H9 (cell line): ENCODE results near the gene OBSL1. TPM values are rescaled to one million over a fixed set of nuclear protein-coding genes. Genes with fewer than 3 reads are reported as not detected.

Experiments
- DNase-seq: peaks from one replicate; pipeline ENCODE4 v3.0.0-alpha.2; 2017
- H2AFZ ChIP-seq: one replicate; pipeline ENCODE4 v1.6.1; 2013; ENCODE audit warnings: mild to moderate bottlenecking, low read length, control low read depth, moderate library complexity
- H2AK5ac ChIP-seq: 2 replicates; pipeline ENCODE4 v1.6.1; 2013; ENCODE audit warnings: low read length, control low read depth, mixed read lengths; ENCODE audit not compliant: insufficient read length
- H2BK120ac ChIP-seq: one replicate; pipeline ENCODE4 v1.6.1; 2013; ENCODE audit warnings: low read depth, mild to moderate bottlenecking, low read length, control low read depth, inconsistent platforms; ENCODE audit not compliant: poor library complexity, severe bottlenecking
- H2BK12ac ChIP-seq: 2 replicates; pipeline ENCODE4 v1.6.1; 2013; ENCODE audit warnings: low read length, control low read depth, mixed read lengths, low read depth; ENCODE audit not compliant: insufficient read length
- H2BK15ac ChIP-seq: 2 replicates; pipeline ENCODE4 v1.6.1; 2013; ENCODE audit warnings: low read depth, low read length, control low read depth
- H2BK20ac ChIP-seq: one replicate; pipeline ENCODE4 v1.6.1; 2013; ENCODE audit warnings: low read depth, mild to moderate bottlenecking, low read length, control low read depth, inconsistent platforms; ENCODE audit not compliant: poor library complexity, severe bottlenecking
- H2BK5ac ChIP-seq: 2 replicates; pipeline ENCODE4 v1.6.1; 2013; ENCODE audit warnings: low read length, control low read depth, mixed read lengths; ENCODE audit not compliant: insufficient read length
- H3K14ac ChIP-seq: 2 replicates; pipeline ENCODE4 v1.6.1; 2013; ENCODE audit warnings: low read length, control low read depth; ENCODE audit not compliant: insufficient read depth
- H3K18ac ChIP-seq: 2 replicates; pipeline ENCODE4 v1.6.1; 2013; ENCODE audit warnings: low read depth, mild to moderate bottlenecking, mixed read lengths, low read length, control low read depth; ENCODE audit not compliant: insufficient read length
- H3K23ac ChIP-seq: 2 replicates; pipeline ENCODE4 v1.6.1; 2013; ENCODE audit warnings: low read length, control low read depth, mixed read lengths, low read depth; ENCODE audit not compliant: insufficient read length
- H3K23me2 ChIP-seq: 2 replicates; pipeline ENCODE4 v1.6.1; 2013; ENCODE audit warnings: low read depth, mild to moderate bottlenecking, mixed read lengths, low read length, control low read depth; ENCODE audit not compliant: insufficient read length, poor library complexity, severe bottlenecking
- H3K27ac ChIP-seq: 2 replicates; pipeline ENCODE4 v1.5.1; 2013; ENCODE audit warnings: low read length, control low read depth, mixed read lengths, low read depth; ENCODE audit not compliant: insufficient read length
- H3K27me3 ChIP-seq: 2 replicates; pipeline ENCODE4 v1.6.1; 2013; ENCODE audit warnings: low read length, control low read depth, inconsistent platforms; ENCODE audit not compliant: insufficient read depth
- H3K4ac ChIP-seq: 2 replicates; pipeline ENCODE4 v1.6.1; 2013; ENCODE audit warnings: low read depth, mild to moderate bottlenecking, control low read depth, inconsistent platforms, low read length, moderate library complexity
- H3K4me1 ChIP-seq: 2 replicates; pipeline ENCODE4 v1.6.1; 2013; ENCODE audit warnings: low read length, control low read depth, inconsistent platforms; ENCODE audit not compliant: insufficient read depth
- H3K4me2 ChIP-seq: 2 replicates; pipeline ENCODE4 v1.6.1; 2013; ENCODE audit warnings: low read length, control low read depth, mixed read lengths; ENCODE audit not compliant: insufficient read length, insufficient read depth
- H3K56ac ChIP-seq: 2 replicates; pipeline ENCODE4 v1.6.1; 2013; ENCODE audit warnings: low read depth, mild to moderate bottlenecking, mixed read lengths, low read length, control low read depth; ENCODE audit not compliant: insufficient read length
- H3K79me1 ChIP-seq: 2 replicates; pipeline ENCODE4 v1.6.1; 2013; ENCODE audit warnings: low read depth, mild to moderate bottlenecking, moderate library complexity, low read length, control low read depth, inconsistent platforms; ENCODE audit not compliant: insufficient read depth, poor library complexity, severe bottlenecking
- H3K79me2 ChIP-seq: 2 replicates; pipeline ENCODE4 v1.6.1; 2013; ENCODE audit warnings: low read length, control low read depth, inconsistent platforms; ENCODE audit not compliant: insufficient read depth
- H3K9ac ChIP-seq: 2 replicates; pipeline ENCODE4 v1.6.1; 2013; ENCODE audit warnings: low read length, control low read depth, mixed read lengths; ENCODE audit not compliant: insufficient read length; ENCODE audit errors: extremely low read depth
- H3K9me3 ChIP-seq: one replicate; pipeline ENCODE4 v1.6.1; 2013; ENCODE audit warnings: low read depth, low read length, inconsistent platforms; ENCODE audit not compliant: control insufficient read depth
- H3T11ph ChIP-seq: one replicate; pipeline ENCODE4 v1.6.1; 2013; ENCODE audit warnings: mild to moderate bottlenecking, low read length, control low read depth, inconsistent platforms
- H4K20me1 ChIP-seq: one replicate; pipeline ENCODE4 v1.6.1; 2013; ENCODE audit not compliant: control insufficient read depth, insufficient read length, insufficient read depth
- H4K5ac ChIP-seq: 2 replicates; pipeline ENCODE4 v1.6.1; 2013; ENCODE audit warnings: low read depth, mild to moderate bottlenecking, mixed read lengths, low read length, control low read depth; ENCODE audit not compliant: insufficient read length
- H4K8ac ChIP-seq: replicated peaks from 2 replicates; pipeline ENCODE4 v1.6.1; 2013; ENCODE audit warnings: low read length, control low read depth, mixed read lengths, low read depth; ENCODE audit not compliant: insufficient read length
- H4K91ac ChIP-seq: 2 replicates; pipeline ENCODE4 v1.6.1; 2013; ENCODE audit warnings: low read depth, mild to moderate bottlenecking, moderate library complexity, mixed read lengths, low read length, control low read depth; ENCODE audit not compliant: insufficient read length
- H3K27ac Mint-ChIP-seq, 3 experiments: 2 replicates in 2 of 3; 3 replicates in 1 of 3; pipeline ENCODE4 v1.8.0; 2020 to 2021; ENCODE audit warnings: mixed read lengths in 3 of 3, mild to moderate bottlenecking in 1 of 3, moderate library complexity in 1 of 3
- H3K27me3 Mint-ChIP-seq: 2 replicates; pipeline ENCODE4 v1.8.0; 2021; ENCODE audit warnings: low read depth, mild to moderate bottlenecking, moderate library complexity, mixed read lengths
- H3K36me3 Mint-ChIP-seq, 3 experiments: 2 replicates in 2 of 3; 3 replicates in 1 of 3; pipeline ENCODE4 v1.8.0; 2020 to 2021; ENCODE audit warnings: low read depth in 3 of 3, mixed read lengths in 3 of 3; ENCODE audit not compliant: insufficient read depth in 1 of 3
- H3K4me1 Mint-ChIP-seq, 2 experiments: 2 replicates each; pipeline ENCODE4 v1.8.0; 2020; ENCODE audit warnings: mixed read lengths in 2 of 2
- H3K4me3 Mint-ChIP-seq, 2 experiments: 2 replicates in 1 of 2; 3 replicates in 1 of 2; pipeline ENCODE4 v1.8.0; 2020 to 2021; ENCODE audit warnings: mild to moderate bottlenecking in 2 of 2, mixed read lengths in 2 of 2, moderate library complexity in 1 of 2
- H3K9me3 Mint-ChIP-seq, 2 experiments: 2 replicates in 1 of 2; 3 replicates in 1 of 2; pipeline ENCODE4 v1.8.0; 2020; ENCODE audit warnings: mild to moderate bottlenecking in 2 of 2, mixed read lengths in 2 of 2, moderate library complexity in 1 of 2
- CTCF ChIP-seq: fragments of 200-600 bp; sonication (generic); conservative IDR thresholded peaks from 3 replicates; pipeline ENCODE4 v1.8.0; 2021; ENCODE audit warnings: antibody characterized with exemption, mild to moderate bottlenecking
- WGBS: extraction: QIAGEN DNeasy Blood & Tissue Kit; methylation state at CpG from one replicate; pipeline ENCODE4 v1.1.7; 2013; ENCODE audit warnings: missing lambda C conversion rate, low lambda C conversion rate, mixed read lengths; ENCODE audit not compliant: insufficient read length; ENCODE audit errors: extremely low coverage; 5-methylcytosine and 5-hydroxymethylcytosine counted together
- total RNA-seq: library from RNA; stranded (reverse); gene quantifications from 2 replicates; pipeline ENCODE4 v1.2.1, GENCODE V29; 2021

The OBSL1 gene
- total RNA-seq, 1 experiment from 2014 or later = 140 TPM

DNA sequence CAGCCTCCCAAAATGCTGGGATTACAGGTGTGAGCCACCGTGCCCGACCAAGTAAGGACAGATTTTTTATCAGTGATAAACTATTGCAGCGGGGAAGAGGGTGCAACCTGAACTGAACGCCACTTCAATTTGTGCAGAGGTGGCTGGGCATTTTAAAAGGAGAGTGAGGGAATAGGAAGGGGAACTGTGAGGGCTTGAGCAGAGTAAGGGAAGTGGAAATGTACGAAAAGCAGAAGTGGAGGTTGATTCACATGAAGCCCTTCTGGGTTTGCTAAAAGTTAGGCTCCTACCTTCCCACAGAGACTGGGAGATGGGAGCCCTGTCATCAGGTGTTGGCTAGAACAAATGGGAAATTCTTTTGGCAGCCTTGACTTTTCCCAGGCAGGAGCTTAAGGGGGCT is 32.4 kb upstream of the OBSL1 start:
- no peak overlapping the region for H3K4me3 Mint-ChIP-seq
- H4K8ac ChIP-seq = no peak overlapping the region
- no peak overlapping the region for H3K14ac ChIP-seq
- H2BK12ac ChIP-seq = no peak overlapping the region
- no peak for TF ChIP-seq CTCF
- H3K4me1 Mint-ChIP-seq = peaks cover 2% of the 10 kb centered on the region in 2 experiments
- no peaks in the 10 kb centered on the region for H3K27me3 Mint-ChIP-seq
- peaks cover 6 to 43% (median 31%) of the 10 kb centered on the region in 3 experiments; a peak in 6 of 7 replicates for H3K36me3 Mint-ChIP-seq
- DNase-seq = no peak
- H3K4ac ChIP-seq = no peak overlapping the region
- no peak overlapping the region for H3K56ac ChIP-seq
- H3K79me1 ChIP-seq = no peaks in the 10 kb centered on the region
- H2AFZ ChIP-seq = no peak overlapping the region
- H3K9ac ChIP-seq = no peak overlapping the region
- H3K4me2 ChIP-seq = no peak overlapping the region
- no peak overlapping the region for H2BK15ac ChIP-seq
- H2AK5ac ChIP-seq = no peak overlapping the region
- no peaks in the 10 kb centered on the region for H3K9me3 Mint-ChIP-seq
- no peak overlapping the region for H3T11ph ChIP-seq
- no peak overlapping the region for H3K23ac ChIP-seq
- no peaks in the 10 kb centered on the region for H3K23me2 ChIP-seq
- no peaks in the 10 kb centered on the region for H3K79me2 ChIP-seq
- no peaks in the 10 kb centered on the region for H3K27me3 ChIP-seq
- H3K27ac ChIP-seq = no peak overlapping the region
- no peaks in the 10 kb centered on the region for H4K20me1 ChIP-seq
- H3K18ac ChIP-seq = no peak overlapping the region
- no peak overlapping the region for H2BK120ac ChIP-seq
- H3K4me1 ChIP-seq = no peaks in the 10 kb centered on the region
- H2BK5ac ChIP-seq = no peak overlapping the region
- no peaks in the 10 kb centered on the region for H3K9me3 ChIP-seq
- H2BK20ac ChIP-seq = no peak overlapping the region
- H3K27ac Mint-ChIP-seq = no peak overlapping the region
- H4K5ac ChIP-seq = no peak overlapping the region
- no peak overlapping the region for H4K91ac ChIP-seq
- WGBS = no CpG with 5 or more reads among the region's 5 CpGs
